H9 (cell line): ENCODE measurements around the gene GATA5. TPM values are rescaled to one million over a fixed set of nuclear protein-coding genes. Genes with fewer than 3 reads are reported as not detected.

Experiments
- DNase-seq: peaks from one replicate; pipeline ENCODE4 v3.0.0-alpha.2; 2017
- H2AFZ ChIP-seq: one replicate; pipeline ENCODE4 v1.6.1; 2013; ENCODE audit warnings: mild to moderate bottlenecking, low read length, control low read depth, moderate library complexity
- H2AK5ac ChIP-seq: 2 replicates; pipeline ENCODE4 v1.6.1; 2013; ENCODE audit warnings: low read length, control low read depth, mixed read lengths; ENCODE audit not compliant: insufficient read length
- H2BK120ac ChIP-seq: one replicate; pipeline ENCODE4 v1.6.1; 2013; ENCODE audit warnings: low read depth, mild to moderate bottlenecking, low read length, control low read depth, inconsistent platforms; ENCODE audit not compliant: poor library complexity, severe bottlenecking
- H2BK12ac ChIP-seq: 2 replicates; pipeline ENCODE4 v1.6.1; 2013; ENCODE audit warnings: low read length, control low read depth, mixed read lengths, low read depth; ENCODE audit not compliant: insufficient read length
- H2BK15ac ChIP-seq: 2 replicates; pipeline ENCODE4 v1.6.1; 2013; ENCODE audit warnings: low read depth, low read length, control low read depth
- H2BK20ac ChIP-seq: one replicate; pipeline ENCODE4 v1.6.1; 2013; ENCODE audit warnings: low read depth, mild to moderate bottlenecking, low read length, control low read depth, inconsistent platforms; ENCODE audit not compliant: poor library complexity, severe bottlenecking
- H2BK5ac ChIP-seq: 2 replicates; pipeline ENCODE4 v1.6.1; 2013; ENCODE audit warnings: low read length, control low read depth, mixed read lengths; ENCODE audit not compliant: insufficient read length
- H3K14ac ChIP-seq: 2 replicates; pipeline ENCODE4 v1.6.1; 2013; ENCODE audit warnings: low read length, control low read depth; ENCODE audit not compliant: insufficient read depth
- H3K18ac ChIP-seq: 2 replicates; pipeline ENCODE4 v1.6.1; 2013; ENCODE audit warnings: low read depth, mild to moderate bottlenecking, mixed read lengths, low read length, control low read depth; ENCODE audit not compliant: insufficient read length
- H3K23ac ChIP-seq: 2 replicates; pipeline ENCODE4 v1.6.1; 2013; ENCODE audit warnings: low read length, control low read depth, mixed read lengths, low read depth; ENCODE audit not compliant: insufficient read length
- H3K23me2 ChIP-seq: 2 replicates; pipeline ENCODE4 v1.6.1; 2013; ENCODE audit warnings: low read depth, mild to moderate bottlenecking, mixed read lengths, low read length, control low read depth; ENCODE audit not compliant: insufficient read length, poor library complexity, severe bottlenecking
- H3K27ac ChIP-seq: 2 replicates; pipeline ENCODE4 v1.5.1; 2013; ENCODE audit warnings: low read length, control low read depth, mixed read lengths, low read depth; ENCODE audit not compliant: insufficient read length
- H3K27me3 ChIP-seq: 2 replicates; pipeline ENCODE4 v1.6.1; 2013; ENCODE audit warnings: low read length, control low read depth, inconsistent platforms; ENCODE audit not compliant: insufficient read depth
- H3K4ac ChIP-seq: 2 replicates; pipeline ENCODE4 v1.6.1; 2013; ENCODE audit warnings: low read depth, mild to moderate bottlenecking, control low read depth, inconsistent platforms, low read length, moderate library complexity
- H3K4me1 ChIP-seq: 2 replicates; pipeline ENCODE4 v1.6.1; 2013; ENCODE audit warnings: low read length, control low read depth, inconsistent platforms; ENCODE audit not compliant: insufficient read depth
- H3K4me2 ChIP-seq: 2 replicates; pipeline ENCODE4 v1.6.1; 2013; ENCODE audit warnings: low read length, control low read depth, mixed read lengths; ENCODE audit not compliant: insufficient read length, insufficient read depth
- H3K56ac ChIP-seq: 2 replicates; pipeline ENCODE4 v1.6.1; 2013; ENCODE audit warnings: low read depth, mild to moderate bottlenecking, mixed read lengths, low read length, control low read depth; ENCODE audit not compliant: insufficient read length
- H3K79me1 ChIP-seq: 2 replicates; pipeline ENCODE4 v1.6.1; 2013; ENCODE audit warnings: low read depth, mild to moderate bottlenecking, moderate library complexity, low read length, control low read depth, inconsistent platforms; ENCODE audit not compliant: insufficient read depth, poor library complexity, severe bottlenecking
- H3K79me2 ChIP-seq: 2 replicates; pipeline ENCODE4 v1.6.1; 2013; ENCODE audit warnings: low read length, control low read depth, inconsistent platforms; ENCODE audit not compliant: insufficient read depth
- H3K9ac ChIP-seq: 2 replicates; pipeline ENCODE4 v1.6.1; 2013; ENCODE audit warnings: low read length, control low read depth, mixed read lengths; ENCODE audit not compliant: insufficient read length; ENCODE audit errors: extremely low read depth
- H3K9me3 ChIP-seq: one replicate; pipeline ENCODE4 v1.6.1; 2013; ENCODE audit warnings: low read depth, low read length, inconsistent platforms; ENCODE audit not compliant: control insufficient read depth
- H3T11ph ChIP-seq: one replicate; pipeline ENCODE4 v1.6.1; 2013; ENCODE audit warnings: mild to moderate bottlenecking, low read length, control low read depth, inconsistent platforms
- H4K20me1 ChIP-seq: one replicate; pipeline ENCODE4 v1.6.1; 2013; ENCODE audit not compliant: control insufficient read depth, insufficient read length, insufficient read depth
- H4K5ac ChIP-seq: 2 replicates; pipeline ENCODE4 v1.6.1; 2013; ENCODE audit warnings: low read depth, mild to moderate bottlenecking, mixed read lengths, low read length, control low read depth; ENCODE audit not compliant: insufficient read length
- H4K8ac ChIP-seq: replicated peaks from 2 replicates; pipeline ENCODE4 v1.6.1; 2013; ENCODE audit warnings: low read length, control low read depth, mixed read lengths, low read depth; ENCODE audit not compliant: insufficient read length
- H4K91ac ChIP-seq: 2 replicates; pipeline ENCODE4 v1.6.1; 2013; ENCODE audit warnings: low read depth, mild to moderate bottlenecking, moderate library complexity, mixed read lengths, low read length, control low read depth; ENCODE audit not compliant: insufficient read length
- H3K27ac Mint-ChIP-seq, 3 experiments: 2 replicates in 2 of 3; 3 replicates in 1 of 3; pipeline ENCODE4 v1.8.0; 2020 to 2021; ENCODE audit warnings: mixed read lengths in 3 of 3, mild to moderate bottlenecking in 1 of 3, moderate library complexity in 1 of 3
- H3K27me3 Mint-ChIP-seq: 2 replicates; pipeline ENCODE4 v1.8.0; 2021; ENCODE audit warnings: low read depth, mild to moderate bottlenecking, moderate library complexity, mixed read lengths
- H3K36me3 Mint-ChIP-seq, 3 experiments: 2 replicates in 2 of 3; 3 replicates in 1 of 3; pipeline ENCODE4 v1.8.0; 2020 to 2021; ENCODE audit warnings: low read depth in 3 of 3, mixed read lengths in 3 of 3; ENCODE audit not compliant: insufficient read depth in 1 of 3
- H3K4me1 Mint-ChIP-seq, 2 experiments: 2 replicates each; pipeline ENCODE4 v1.8.0; 2020; ENCODE audit warnings: mixed read lengths in 2 of 2
- H3K4me3 Mint-ChIP-seq, 2 experiments: 2 replicates in 1 of 2; 3 replicates in 1 of 2; pipeline ENCODE4 v1.8.0; 2020 to 2021; ENCODE audit warnings: mild to moderate bottlenecking in 2 of 2, mixed read lengths in 2 of 2, moderate library complexity in 1 of 2
- H3K9me3 Mint-ChIP-seq, 2 experiments: 2 replicates in 1 of 2; 3 replicates in 1 of 2; pipeline ENCODE4 v1.8.0; 2020; ENCODE audit warnings: mild to moderate bottlenecking in 2 of 2, mixed read lengths in 2 of 2, moderate library complexity in 1 of 2
- WGBS: extraction: QIAGEN DNeasy Blood & Tissue Kit; methylation state at CpG from one replicate; pipeline ENCODE4 v1.1.7; 2013; ENCODE audit warnings: missing lambda C conversion rate, low lambda C conversion rate, mixed read lengths; ENCODE audit not compliant: insufficient read length; ENCODE audit errors: extremely low coverage; 5-methylcytosine and 5-hydroxymethylcytosine counted together
- total RNA-seq: library from RNA; stranded (reverse); gene quantifications from 2 replicates; pipeline ENCODE4 v1.2.1, GENCODE V29; 2021
- TF ChIP-seq, protein P1 (sequence below): fragments of 200-600 bp; sonication (generic); conservative IDR thresholded peaks from 3 replicates; pipeline ENCODE4 v1.8.0; 2021; ENCODE audit warnings: antibody characterized with exemption, mild to moderate bottlenecking

GATA5 gene
- total RNA-seq, 1 experiment from 2014 or later, result 0.24 TPM

DNA sequence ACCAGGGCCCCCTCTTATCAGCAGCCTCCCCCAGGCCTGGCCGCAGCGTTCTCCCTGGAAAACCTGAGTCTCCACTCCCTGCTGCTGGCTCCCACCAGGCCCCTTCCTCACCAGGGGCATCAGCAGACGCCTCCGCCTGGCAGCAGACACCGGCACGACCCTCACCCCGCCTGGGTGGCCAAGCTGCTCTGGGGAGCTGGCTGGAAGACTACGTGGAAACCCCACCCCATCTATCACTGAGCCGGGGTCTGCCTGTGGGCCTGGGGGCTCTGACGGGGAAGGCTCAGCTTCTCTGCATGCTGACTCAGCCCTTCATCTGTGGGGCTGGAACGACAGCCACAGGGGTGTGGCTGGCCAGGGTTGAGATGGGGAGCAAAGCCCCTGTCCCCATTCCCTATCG is 29.3 kb downstream of the GATA5 start:
- H3K79me1 ChIP-seq, result no peaks in the 10 kb centered on the region
- peaks cover 19% of the 10 kb centered on the region for H3K27me3 Mint-ChIP-seq
- H2AFZ ChIP-seq, result no peak overlapping the region
- no peak overlapping the region for H4K8ac ChIP-seq
- no peak overlapping the region for H3K27ac Mint-ChIP-seq
- no peaks in the 10 kb centered on the region for H3K9me3 ChIP-seq
- no peak overlapping the region for H3K23ac ChIP-seq
- H3K23me2 ChIP-seq, result no peaks in the 10 kb centered on the region
- no peak overlapping the region for H2AK5ac ChIP-seq
- no peak overlapping the region for H3K4me2 ChIP-seq
- TF ChIP-seq, protein P1, sequence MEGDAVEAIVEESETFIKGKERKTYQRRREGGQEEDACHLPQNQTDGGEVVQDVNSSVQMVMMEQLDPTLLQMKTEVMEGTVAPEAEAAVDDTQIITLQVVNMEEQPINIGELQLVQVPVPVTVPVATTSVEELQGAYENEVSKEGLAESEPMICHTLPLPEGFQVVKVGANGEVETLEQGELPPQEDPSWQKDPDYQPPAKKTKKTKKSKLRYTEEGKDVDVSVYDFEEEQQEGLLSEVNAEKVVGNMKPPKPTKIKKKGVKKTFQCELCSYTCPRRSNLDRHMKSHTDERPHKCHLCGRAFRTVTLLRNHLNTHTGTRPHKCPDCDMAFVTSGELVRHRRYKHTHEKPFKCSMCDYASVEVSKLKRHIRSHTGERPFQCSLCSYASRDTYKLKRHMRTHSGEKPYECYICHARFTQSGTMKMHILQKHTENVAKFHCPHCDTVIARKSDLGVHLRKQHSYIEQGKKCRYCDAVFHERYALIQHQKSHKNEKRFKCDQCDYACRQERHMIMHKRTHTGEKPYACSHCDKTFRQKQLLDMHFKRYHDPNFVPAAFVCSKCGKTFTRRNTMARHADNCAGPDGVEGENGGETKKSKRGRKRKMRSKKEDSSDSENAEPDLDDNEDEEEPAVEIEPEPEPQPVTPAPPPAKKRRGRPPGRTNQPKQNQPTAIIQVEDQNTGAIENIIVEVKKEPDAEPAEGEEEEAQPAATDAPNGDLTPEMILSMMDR, result no peak
- no peak overlapping the region for H2BK5ac ChIP-seq
- no peaks in the 10 kb centered on the region for H3K9me3 Mint-ChIP-seq
- H3K79me2 ChIP-seq, result no peaks in the 10 kb centered on the region
- H3K4me1 ChIP-seq, result no peaks in the 10 kb centered on the region
- H3T11ph ChIP-seq, result no peak overlapping the region
- no peak overlapping the region for H4K5ac ChIP-seq
- no peaks in the 10 kb centered on the region for H4K20me1 ChIP-seq
- H3K4me1 Mint-ChIP-seq, result peaks cover 0 to 5% of the 10 kb centered on the region in 2 experiments; a peak in 2 of 4 replicates
- H3K9ac ChIP-seq, result no peak overlapping the region
- H2BK20ac ChIP-seq, result no peak overlapping the region
- no peak overlapping the region for H3K18ac ChIP-seq
- no peak overlapping the region for H4K91ac ChIP-seq
- H2BK15ac ChIP-seq, result no peak overlapping the region
- H3K27me3 ChIP-seq, result no peaks in the 10 kb centered on the region
- H3K27ac ChIP-seq, result no peak overlapping the region
- no peak overlapping the region for H3K56ac ChIP-seq
- no peak for DNase-seq
- H3K36me3 Mint-ChIP-seq, result no peaks in the 10 kb centered on the region; a peak in 1 of 7 replicates
- H2BK12ac ChIP-seq, result no peak overlapping the region
- no peak overlapping the region for H2BK120ac ChIP-seq
- no peak overlapping the region for H3K4me3 Mint-ChIP-seq
- no peak overlapping the region for H3K4ac ChIP-seq
- H3K14ac ChIP-seq, result no peak overlapping the region
- no CpG with 5 or more reads among the region's 12 CpGs for WGBS
